Measurements from ENCODE around the gene ZCCHC2.

ZCCHC2 gene

GRCh38 chr18:62512532-62512931 lies 10.3 kb upstream of the ZCCHC2 start:
- DNase-seq (ENCODE audit: low read depth), result no peak

DNA sequence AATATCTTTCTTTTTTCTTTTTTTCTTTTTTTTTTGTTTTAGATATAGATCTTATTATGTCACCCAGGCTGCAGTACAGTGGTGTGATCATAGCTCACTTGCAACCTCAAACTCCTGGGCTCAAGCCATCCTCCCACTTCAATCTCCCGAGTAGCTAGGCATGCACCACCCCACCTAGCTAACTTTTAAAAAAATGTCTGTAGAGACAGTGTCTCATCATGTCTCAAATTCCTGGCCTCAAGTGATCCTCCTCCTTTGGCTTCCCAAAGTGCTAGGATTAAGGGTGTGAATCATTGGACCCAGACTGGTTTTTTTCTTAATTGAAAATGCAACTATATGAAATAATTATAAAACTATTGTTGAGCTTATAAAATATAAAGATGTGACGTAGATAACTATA lies 9.8 kb upstream of the ZCCHC2 start:
- DNase-seq (ENCODE audit: low read depth), result no peak

GRCh38 chr18:62514570-62514969 lies 8.3 kb upstream of the ZCCHC2 start:
- DNase-seq (ENCODE audit: low read depth), result no peak

- no peak for DNase-seq (ENCODE audit: low read depth)
Observed at GRCh38 chr18:62516242-62516641, 6.6 kb upstream of the ZCCHC2 start.

DNA sequence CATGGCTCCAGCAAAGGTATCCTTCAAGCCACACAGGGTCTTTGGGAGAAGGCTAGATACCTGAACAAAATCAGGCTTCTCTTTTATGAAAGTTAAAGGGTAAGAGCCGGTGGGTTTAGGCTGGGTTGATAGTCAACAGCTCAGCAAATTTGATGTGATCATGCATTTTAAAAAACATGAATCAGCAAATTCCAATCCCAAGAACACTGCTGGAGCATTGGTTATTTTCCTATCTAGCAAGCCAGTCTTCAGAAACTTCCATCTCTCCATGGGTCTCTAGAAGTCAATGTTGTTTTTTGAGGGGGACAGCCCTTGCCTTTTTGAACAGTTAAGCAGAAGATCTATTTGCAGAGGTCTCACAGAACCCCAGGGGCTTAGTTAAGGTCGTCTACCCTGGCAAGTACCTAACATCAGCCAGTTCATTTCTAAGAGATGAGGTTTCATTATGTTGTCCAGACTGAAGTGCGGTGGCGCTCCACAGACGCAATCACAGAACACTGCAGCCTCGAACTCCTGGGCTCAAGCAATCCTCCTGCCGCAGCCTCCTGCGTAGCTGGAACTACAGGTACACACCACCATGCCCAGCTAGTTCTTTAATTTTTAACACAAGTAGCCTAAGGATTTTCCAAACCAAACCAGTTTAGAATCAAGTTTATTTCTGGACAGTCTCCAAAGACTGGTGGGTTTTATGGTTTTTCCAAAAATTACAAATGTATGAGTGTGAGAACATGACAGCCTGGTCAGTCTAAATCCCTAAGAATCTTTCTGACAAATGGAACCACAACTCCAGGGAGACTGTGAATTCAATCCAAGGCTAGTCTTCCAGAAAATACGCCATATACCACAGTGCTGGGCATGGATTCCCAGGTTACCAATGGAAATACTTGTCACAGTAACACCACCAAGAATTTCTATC lies 4.1 kb upstream of the ZCCHC2 start:
- DNase-seq (ENCODE audit: low read depth), result no peak

DNA sequence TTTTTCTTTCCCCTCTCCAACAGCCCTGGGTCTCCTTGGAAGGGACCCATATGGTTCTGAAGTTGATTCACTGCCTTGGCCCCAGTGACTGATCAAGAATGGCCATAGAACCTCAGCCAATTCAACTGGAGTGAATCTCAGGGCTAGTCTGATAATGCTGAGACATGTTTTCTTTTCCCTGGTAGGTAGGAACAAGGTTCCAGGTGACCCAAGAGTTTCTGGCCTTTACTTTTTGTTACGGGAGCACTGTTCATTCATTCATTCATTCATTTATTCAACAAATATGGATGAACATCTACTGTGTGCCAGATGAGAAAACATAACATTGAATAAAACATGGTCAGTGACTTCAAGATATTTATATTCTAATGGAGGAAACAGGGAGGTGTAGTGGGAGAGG lies 3.1 kb upstream of the ZCCHC2 start:
- DNase-seq (ENCODE audit: low read depth), result no peak

DNA sequence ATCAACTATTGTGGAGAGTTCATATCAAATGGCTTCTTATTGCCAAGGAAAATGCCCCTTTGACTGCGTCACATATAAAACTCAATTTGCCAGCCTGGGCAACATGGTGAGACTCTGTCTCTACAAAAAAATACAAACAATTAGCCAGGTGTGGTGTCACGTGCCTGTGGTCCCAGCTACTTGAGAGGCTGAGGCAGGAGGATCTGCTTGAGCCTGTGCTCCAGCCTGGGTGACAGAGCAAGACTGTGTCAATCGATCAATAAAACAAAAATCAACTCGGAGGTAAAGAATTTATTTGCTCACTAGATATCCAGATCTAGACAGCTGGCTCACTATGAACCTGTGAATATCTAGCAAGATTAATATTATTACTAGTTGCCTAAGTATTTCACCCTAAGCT lies 1.7 kb upstream of the ZCCHC2 start:
- DNase-seq (ENCODE audit: low read depth), result no peak

- no peak for DNase-seq (ENCODE audit: low read depth)
Observed at GRCh38 chr18:62521593-62521992, 1.2 kb upstream of the ZCCHC2 start.

DNA sequence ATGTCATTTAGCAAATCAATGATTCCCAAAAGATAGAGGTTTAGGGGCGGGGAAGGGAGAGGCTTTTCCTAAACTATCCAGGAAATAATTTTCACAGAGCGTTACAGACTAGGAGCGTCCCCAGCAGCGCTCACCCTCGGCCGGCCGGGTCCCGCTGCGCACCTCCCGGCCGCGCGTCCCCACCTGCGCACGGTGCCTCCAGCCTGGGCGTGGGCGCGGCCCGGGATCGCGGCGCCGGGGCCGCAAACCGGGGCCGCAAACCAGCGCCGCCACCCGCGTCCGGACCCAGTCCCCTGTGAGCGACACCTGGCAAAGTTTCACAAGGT lies 684 bp upstream of the ZCCHC2 start:
- no peak for DNase-seq (ENCODE audit: low read depth)

GRCh38 chr18:62523255-62523588 lies 397 bp downstream of the ZCCHC2 start:
- DNase-seq (ENCODE audit: low read depth), result no peak

DNA sequence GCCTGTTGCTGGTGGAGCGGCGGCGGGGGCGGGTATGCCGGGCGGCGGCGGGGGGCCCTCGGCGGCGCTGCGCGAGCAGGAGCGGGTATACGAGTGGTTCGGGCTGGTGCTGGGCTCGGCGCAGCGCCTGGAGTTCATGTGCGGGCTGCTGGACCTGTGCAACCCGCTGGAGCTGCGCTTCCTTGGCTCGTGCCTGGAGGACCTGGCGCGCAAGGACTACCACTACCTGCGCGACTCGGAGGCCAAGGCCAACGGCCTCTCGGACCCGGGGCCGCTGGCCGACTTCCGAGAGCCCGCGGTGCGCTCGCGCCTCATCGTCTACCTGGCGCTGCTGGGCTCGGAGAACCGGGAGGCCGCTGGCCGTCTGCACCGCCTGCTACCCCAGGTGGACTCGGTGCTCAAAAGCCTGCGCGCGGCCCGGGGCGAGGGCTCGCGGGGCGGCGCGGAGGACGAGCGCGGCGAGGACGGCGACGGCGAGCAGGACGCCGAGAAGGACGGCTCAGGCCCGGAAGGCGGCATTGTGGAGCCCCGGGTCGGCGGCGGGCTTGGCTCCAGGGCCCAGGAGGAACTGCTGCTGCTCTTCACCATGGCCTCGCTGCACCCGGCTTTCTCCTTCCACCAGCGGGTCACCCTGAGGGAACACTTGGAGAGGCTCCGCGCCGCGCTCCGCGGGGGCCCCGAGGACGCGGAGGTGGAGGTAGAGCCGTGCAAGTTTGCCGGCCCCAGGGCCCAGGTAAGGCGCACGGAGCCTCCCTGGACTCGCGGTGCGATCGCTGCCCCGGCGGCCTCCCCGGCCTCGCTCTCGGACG lies 1.0 kb downstream of the ZCCHC2 start:
- DNase-seq (ENCODE audit: low read depth), result peak; percentile 19

DNA sequence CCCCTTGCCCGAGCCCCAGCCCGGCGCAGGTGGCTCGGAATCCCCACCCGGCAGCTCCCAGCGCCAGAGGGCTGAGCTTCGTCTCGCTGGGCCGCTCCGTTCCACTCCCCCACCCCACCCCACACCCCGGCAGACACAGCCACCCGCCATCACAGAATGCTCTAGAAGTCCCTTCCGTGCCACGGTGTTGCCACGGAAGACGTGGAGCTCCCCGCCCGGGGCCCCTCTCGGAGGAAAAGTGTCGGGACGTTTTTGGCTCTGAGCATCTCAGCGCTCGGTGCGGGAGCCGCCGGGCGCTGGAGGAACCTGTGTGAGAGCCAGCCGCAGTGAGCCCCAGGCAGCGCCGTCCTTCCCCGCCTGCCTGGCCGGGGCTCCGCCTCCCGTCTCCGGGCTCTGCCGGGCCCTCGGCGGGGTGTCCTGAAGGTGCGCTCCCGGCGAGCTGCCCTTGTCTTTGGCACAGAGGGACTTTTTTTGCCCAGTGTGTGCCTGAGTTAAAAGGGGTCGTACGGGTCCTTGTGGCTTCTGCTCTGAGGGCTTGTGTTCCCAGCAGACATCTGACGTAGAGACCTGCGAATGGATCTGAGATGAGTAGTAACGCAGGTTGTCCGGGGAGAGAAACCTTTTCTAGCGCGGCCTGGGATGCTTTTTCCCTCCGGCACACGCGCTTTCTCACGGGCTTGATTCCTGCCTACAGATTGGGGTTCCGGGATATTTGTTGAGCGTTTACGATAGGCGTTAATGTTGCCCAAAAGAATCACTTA lies 1.8 kb downstream of the ZCCHC2 start:
- DNase-seq (ENCODE audit: low read depth), result peak; percentile 14

DNA sequence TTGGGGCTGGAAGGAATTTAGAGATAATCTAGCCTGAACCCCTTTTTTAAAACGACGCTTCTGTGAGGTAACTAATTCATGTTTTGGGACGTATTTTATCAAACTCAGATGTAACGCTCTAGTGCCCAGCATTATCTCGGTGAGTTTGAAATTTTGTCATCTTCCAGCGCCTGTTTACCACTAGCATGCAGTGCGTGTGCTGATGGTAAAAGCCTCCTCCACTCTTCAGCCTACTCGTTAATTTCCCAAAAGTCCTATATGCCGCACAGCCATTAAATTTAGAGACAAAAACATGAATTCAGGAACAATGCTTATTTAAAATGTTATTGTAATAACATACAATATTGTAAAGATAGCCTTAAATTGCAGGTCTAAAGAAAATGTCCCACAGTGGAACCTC lies 2.8 kb downstream of the ZCCHC2 start:
- no peak for DNase-seq (ENCODE audit: low read depth)

DNA sequence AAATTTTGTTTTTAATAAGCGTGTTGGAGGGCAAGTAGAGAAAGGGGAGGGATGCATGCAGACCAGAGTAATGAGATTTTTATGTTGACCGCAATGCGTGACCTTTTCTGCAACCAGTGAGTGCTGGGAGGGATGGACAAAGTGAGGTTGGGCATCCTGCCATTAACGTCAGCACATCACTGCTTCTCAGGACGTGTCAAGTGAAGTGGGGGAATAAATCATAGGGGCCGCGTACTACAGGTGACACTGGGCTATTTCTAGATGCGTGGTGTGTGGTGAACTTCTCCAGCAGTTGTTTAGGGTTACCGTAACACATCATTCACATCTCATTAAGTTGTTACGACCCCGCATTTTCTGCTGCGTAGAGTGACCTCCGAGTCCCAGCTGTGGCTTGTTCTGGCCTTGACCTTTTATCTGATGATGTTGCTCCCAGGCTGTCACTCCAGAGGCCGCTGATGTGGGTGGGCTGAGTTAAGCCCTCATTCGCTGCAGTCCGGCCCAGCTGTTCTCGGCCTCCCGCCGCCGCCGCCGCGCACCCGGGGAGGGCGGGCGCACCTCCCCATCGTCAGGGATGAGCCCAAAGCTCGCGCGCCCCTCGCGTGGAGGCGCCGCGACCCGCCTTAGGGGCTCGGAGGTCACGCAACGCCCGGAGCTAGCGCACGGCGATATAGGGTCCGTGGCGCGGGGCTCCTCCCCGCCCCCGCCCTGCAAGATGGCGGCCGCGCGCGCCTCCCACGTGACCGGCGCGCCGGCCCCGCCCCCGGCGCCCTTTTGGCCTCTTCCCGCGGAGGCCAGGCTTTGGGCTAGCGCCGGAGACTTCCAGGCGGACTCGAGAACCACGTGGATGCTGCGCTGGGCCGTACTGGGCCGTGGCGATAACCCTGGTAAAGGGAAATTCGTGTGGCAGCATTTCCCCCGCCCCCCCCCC lies 3.5 kb downstream of the ZCCHC2 start:
- DNase-seq (ENCODE audit: low read depth), result peak; percentile 41

DNA sequence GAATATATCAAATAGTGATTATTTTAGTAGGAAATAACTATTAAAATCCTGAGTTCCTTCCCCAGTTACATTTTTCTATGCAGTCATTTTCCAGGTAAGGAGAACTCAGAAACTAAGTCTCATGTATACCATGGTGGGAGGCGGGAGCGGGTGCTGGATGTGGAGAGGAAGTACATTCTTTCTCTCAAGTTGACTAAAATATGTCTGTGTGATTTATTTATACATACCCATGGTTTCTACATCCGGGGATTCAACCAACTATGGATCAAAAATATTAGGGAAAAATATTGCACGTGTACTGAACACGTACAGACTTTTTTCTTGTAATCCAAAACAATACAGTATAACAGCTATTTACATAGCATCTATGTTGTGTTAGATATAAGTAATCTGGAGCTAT lies 6.8 kb downstream of the ZCCHC2 start:
- DNase-seq (ENCODE audit: low read depth), result no peak

DNA sequence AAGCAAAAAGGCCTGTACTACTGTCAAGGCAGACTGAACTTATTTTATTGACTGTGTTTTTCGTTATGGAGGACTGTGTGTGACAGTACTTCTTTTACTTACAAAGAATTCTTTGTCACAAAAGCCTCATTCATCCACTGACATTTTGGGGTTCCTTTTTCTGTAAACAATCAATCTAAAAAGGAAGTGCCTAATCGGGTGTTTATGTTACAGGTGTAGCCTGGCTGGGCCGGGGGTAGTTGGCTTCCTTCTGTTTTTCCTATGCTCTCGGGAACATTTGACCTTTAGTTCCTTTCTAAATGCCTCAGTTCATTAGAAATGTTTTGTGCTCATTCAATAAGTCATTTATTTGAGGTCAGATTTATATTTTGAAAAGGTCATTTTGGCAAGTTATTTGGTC lies 8.3 kb downstream of the ZCCHC2 start:
- DNase-seq (ENCODE audit: low read depth), result no peak

DNA sequence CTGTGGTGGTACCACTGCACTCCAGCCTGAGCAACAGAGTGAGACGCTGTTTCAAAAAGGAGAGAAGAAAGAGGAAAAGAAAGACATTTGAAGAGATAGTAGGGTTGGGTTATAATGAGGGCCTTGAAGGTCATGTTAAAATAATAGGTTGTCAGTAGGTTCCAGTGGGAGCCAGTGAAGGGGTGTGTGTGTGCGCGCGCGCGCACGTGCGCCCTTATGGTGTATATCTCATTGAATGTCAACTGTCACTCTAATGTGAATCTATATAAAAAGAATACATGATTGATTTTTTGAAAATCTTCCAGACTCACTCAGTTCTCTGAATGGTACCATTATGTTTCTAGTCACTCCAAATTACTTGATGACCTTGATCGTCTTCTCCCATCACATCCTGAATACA lies 9.1 kb downstream of the ZCCHC2 start:
- no peak for DNase-seq (ENCODE audit: low read depth)

- DNase-seq (ENCODE audit: low read depth), result no peak
Observed at GRCh38 chr18:62536005-62536404, 13.2 kb downstream of the ZCCHC2 start.

DNA sequence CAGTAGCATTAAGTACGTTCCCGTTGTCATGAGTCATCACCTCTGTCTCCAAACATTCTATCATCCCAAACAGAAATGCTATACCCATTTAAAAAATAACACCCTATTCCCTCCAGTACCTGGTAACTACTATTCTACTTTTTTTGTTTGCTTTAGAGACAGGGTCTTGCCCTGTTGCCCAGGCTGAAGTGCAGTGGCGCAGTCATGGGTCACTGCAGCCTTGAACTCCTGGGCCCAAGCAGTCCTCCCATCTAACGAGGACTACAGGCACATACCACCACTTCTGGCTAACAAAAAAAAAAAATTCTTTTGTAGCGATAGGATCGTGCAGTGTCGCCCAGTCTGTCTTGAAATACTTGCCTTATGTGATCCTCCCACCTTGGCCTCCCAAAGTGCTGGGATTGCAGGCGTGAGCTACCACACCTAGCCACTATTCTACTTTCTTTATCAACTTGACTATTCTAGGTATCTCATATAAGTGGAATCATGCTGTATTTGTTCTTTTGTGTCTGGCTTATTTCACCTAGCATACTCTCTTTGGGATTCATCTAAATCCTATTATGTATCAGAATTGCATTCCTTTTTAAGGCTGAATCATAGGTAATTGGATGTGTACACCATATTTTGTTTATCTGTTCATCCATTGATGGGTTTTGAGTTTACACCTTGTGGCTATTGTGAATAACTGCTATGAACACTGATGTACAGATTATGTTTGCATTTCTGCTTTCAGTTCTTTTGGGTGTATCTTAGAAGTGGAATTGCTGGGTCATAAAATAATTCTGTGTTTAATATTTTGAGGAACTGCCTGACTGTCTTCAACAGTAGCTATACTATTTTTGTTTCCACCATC lies 14.4 kb downstream of the ZCCHC2 start:
- no peak for DNase-seq (ENCODE audit: low read depth)

GRCh38 chr18:62537946-62538345 lies 15.1 kb downstream of the ZCCHC2 start:
- DNase-seq (ENCODE audit: low read depth), result no peak

DNA sequence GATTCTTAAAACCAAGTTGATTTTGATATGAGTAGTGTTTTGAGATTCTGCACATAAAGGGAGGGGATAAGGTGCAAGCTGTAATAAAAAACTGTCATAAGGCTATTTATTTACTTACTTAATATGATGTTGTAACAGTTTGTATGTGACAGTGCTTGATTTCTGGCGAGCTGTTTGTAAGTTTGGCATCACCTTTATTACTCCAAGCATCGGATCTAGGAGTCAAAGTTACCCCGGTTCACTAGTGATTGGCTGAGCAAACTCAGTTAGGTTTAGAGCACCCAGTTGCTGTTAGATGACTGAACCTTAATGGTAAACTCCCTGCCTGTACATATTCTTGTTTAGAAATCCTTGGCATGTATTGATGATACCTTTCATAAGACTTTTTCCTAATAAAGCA lies 16.1 kb downstream of the ZCCHC2 start:
- no peak for DNase-seq (ENCODE audit: low read depth)
